HCT116 (cell line): ENCODE measurements around the gene HHAT. TPM values are rescaled to one million over a fixed set of nuclear protein-coding genes. Genes with fewer than 3 reads are reported as not detected.
A peak's percentile ranks its signal among the peaks of the same experiment; 100 is the strongest.

Source experiments
- ATAC-seq: fragments of 200-7000 bp; cut with Tn5 transposase; 2 replicates; pipeline ENCODE4 v1.9.1; 2020; ENCODE audit warnings: mild to moderate bottlenecking, moderate library complexity
- BruUV-seq: library from RNA; stranded (reverse); fragments of 400-500 nt; replicated peaks from 2 replicates; lab custom pipeline; 2021; lab: Mats Ljungman, UMichigan
- CTCF ChIA-PET: fragments of 300-600 bp; sonication (Branson Sonifier 250); formaldehyde crosslinking; loops from one replicate; lab custom pipeline; 2021; ENCODE audit warnings: antibody characterized with exemption; lab: Charles Lee
- POLR2A ChIA-PET: fragments of 300-600, 350-600 bp; sonication (Branson Sonifier 250); formaldehyde crosslinking; loops from one replicate; lab custom pipeline; 2021; ENCODE audit warnings: antibody characterized with exemption; lab: Charles Lee
- RAD21 ChIA-PET, 2 experiments: fragments of 300-600 bp; sonication (Branson Sonifier 250); formaldehyde crosslinking; loops; one replicate each; lab custom pipeline; 2023; ENCODE audit warnings: low total read pairs in 2 of 2; ENCODE audit not compliant: uncharacterized antibody in 2 of 2, unreplicated experiment in 2 of 2, low non-redundant PET in 1 of 2; lab: Charles Lee
- DNase-seq: peaks from one replicate; pipeline ENCODE4 v3.0.0-alpha.2; 2010; ENCODE audit warnings: low read depth, low spot score
- H2AFZ ChIP-seq: fragments of 200-600 bp; shearing (Covaris generic), sonication (generic); 2 replicates; pipeline ENCODE4 v1.6.1; 2017; ENCODE audit warnings: low read depth, mixed run types, mixed read lengths, antibody characterized with exemption, low read length; ENCODE audit not compliant: poor library complexity, severe bottlenecking
- H3K27ac ChIP-seq: 2 replicates; pipeline ENCODE4 v1.5.1; 2012; ENCODE audit warnings: low read depth, low read length
- H3K27me3 ChIP-seq: fragments of 200-600 bp; sonication (generic); 2 replicates; pipeline ENCODE4 v1.6.1; 2016; ENCODE audit warnings: mixed run types, low read length, mixed read lengths; ENCODE audit not compliant: insufficient read depth
- H3K36me3 ChIP-seq, 2 experiments: fragments of 200-500 bp in 1 of 2; fragments of 200-600 bp in 1 of 2; sonication (Bioruptor generic) in 1 of 2; sonication (generic) in 1 of 2; 2 replicates each; pipeline versions ENCODE4 v1.5.1 to v1.6.1; 2014 to 2016; ENCODE audit warnings: low read length in 2 of 2, inconsistent platforms in 1 of 2, mixed read lengths in 1 of 2, mixed run types in 1 of 2; ENCODE audit not compliant: insufficient read depth in 2 of 2, control insufficient read depth in 1 of 2
- H3K4me1 ChIP-seq, 2 experiments: fragments of 200-600 bp in 1 of 2; sonication (generic) in 1 of 2; 2 replicates each; pipeline versions ENCODE4 v1.5.1 to v1.6.1; 2012 to 2017; ENCODE audit warnings: low read length in 2 of 2, inconsistent platforms in 1 of 2, mild to moderate bottlenecking in 1 of 2, mixed read lengths in 1 of 2, mixed run types in 1 of 2, moderate library complexity in 1 of 2; ENCODE audit not compliant: insufficient read depth in 2 of 2, control insufficient read depth in 1 of 2
- H3K4me2 ChIP-seq: fragments of 200-600 bp; sonication (generic); 2 replicates; pipeline ENCODE4 v1.6.1; 2017; ENCODE audit warnings: mixed run types, low read length, mixed read lengths
- H3K4me3 ChIP-seq, 2 experiments: fragments of 200-600 bp in 1 of 2; sonication (generic) in 1 of 2; replicated peaks in 1 of 2; 2 replicates each; pipeline ENCODE4 v1.5.1; 2011 to 2016; ENCODE audit warnings: low read length in 2 of 2, control low read depth in 1 of 2, low read depth in 1 of 2, mild to moderate bottlenecking in 1 of 2, mixed read lengths in 1 of 2, mixed run types in 1 of 2
- H3K79me2 ChIP-seq: fragments of 200-600 bp; sonication (generic); 2 replicates; pipeline ENCODE4 v1.6.1; 2017; ENCODE audit warnings: mild to moderate bottlenecking, mixed run types, low read length, moderate library complexity, mixed read lengths; ENCODE audit not compliant: insufficient read depth
- H3K9ac ChIP-seq: fragments of 200-600 bp; sonication (generic); 2 replicates; pipeline ENCODE4 v1.6.1; 2016; ENCODE audit warnings: low read length, mixed read lengths
- H3K9me2 ChIP-seq: fragments of 200-600 bp; sonication (generic), shearing (Covaris generic); 2 replicates; pipeline ENCODE4 v1.6.1; 2017; ENCODE audit warnings: mixed run types, mild to moderate bottlenecking, moderate library complexity; ENCODE audit not compliant: insufficient read depth
- H3K9me3 ChIP-seq, 2 experiments: fragments of 200-500 bp in 1 of 2; fragments of 200-600 bp in 1 of 2; sonication (Bioruptor generic) in 1 of 2; sonication (generic) in 1 of 2; 2 replicates each; pipeline ENCODE4 v1.6.1; 2014 to 2017; ENCODE audit warnings: low read length in 2 of 2, mixed read lengths in 2 of 2, inconsistent platforms in 1 of 2, low read depth in 1 of 2, mild to moderate bottlenecking in 1 of 2, mixed run types in 1 of 2, moderate library complexity in 1 of 2; ENCODE audit not compliant: control insufficient read depth in 1 of 2, insufficient read depth in 1 of 2
- H4K20me1 ChIP-seq: fragments of 200-600 bp; sonication (generic), shearing (Covaris generic); 2 replicates; pipeline ENCODE4 v1.6.1; 2017; ENCODE audit warnings: mixed run types, mild to moderate bottlenecking, moderate library complexity; ENCODE audit not compliant: insufficient read depth
- ATF3 ChIP-seq: IDR thresholded peaks from 2 replicates; pipeline ENCODE4 v1.6.1; 2012
- CEBPB ChIP-seq: IDR thresholded peaks from 2 replicates; pipeline ENCODE4 v1.6.1; 2012; ENCODE audit warnings: low read depth
- CTCF ChIP-seq, 3 experiments: fragments of 200-600 bp in 1 of 3; sonication (generic) in 1 of 3; IDR thresholded peaks in 2 of 3; conservative IDR thresholded peaks in 1 of 3; 2 replicates each; pipeline ENCODE4 v1.5.1; 2012 to 2017; ENCODE audit warnings: low read depth in 2 of 3, low read length in 2 of 3, antibody characterized with exemption in 1 of 3, borderline replicate concordance in 1 of 3, control low read depth in 1 of 3, mild to moderate bottlenecking in 1 of 3, mixed read lengths in 1 of 3, mixed run types in 1 of 3, moderate library complexity in 1 of 3; ENCODE audit not compliant: insufficient read depth in 1 of 3
- EZH2 ChIP-seq: fragments of 200-600 bp; sonication (generic); IDR thresholded peaks from 2 replicates; pipeline ENCODE4 v1.6.1; 2017; ENCODE audit warnings: antibody characterized with exemption, mixed run types
- FOSL1 ChIP-seq: IDR thresholded peaks from 2 replicates; pipeline ENCODE4 v1.6.1; 2012; ENCODE audit warnings: low read depth
- SIN3A ChIP-seq: IDR thresholded peaks from 2 replicates; pipeline ENCODE4 v1.6.1; 2012; ENCODE audit warnings: low read depth
- intact Hi-C: fragments of 100-400 bp; cut with micrococcal nuclease; formaldehyde crosslinking; loops from 2 replicates; pipeline ENCODE4 v1.10.0; 2022
- total RNA-seq: library from RNA; stranded (reverse); gene quantifications from one replicate; pipeline ENCODE4 v1.2.1, GENCODE V29; 2021; ENCODE audit not compliant: unreplicated experiment

HHAT gene
- total RNA-seq, 1 experiment from 2014 or later = 2.7 TPM

- Histone ChIP-seq H3K27me3 (peaks cover 3% of the 10 kb centered on the region; the same call in 1 of the 2 replicates), H3K27ac (no peak overlapping the region), H3K9ac (no peak overlapping the region), H3K36me3 (no peaks in the 10 kb centered on the region), H3K9me3 (no peaks in the 10 kb centered on the region), H3K9me2 (no peaks in the 10 kb centered on the region), H2AFZ (no peak overlapping the region), H4K20me1 (peaks cover 4% of the 10 kb centered on the region), H3K4me1 (peaks cover 3 to 16% of the 10 kb centered on the region in 2 experiments; a peak in 3 of 4 replicates), H3K79me2 (no peaks in the 10 kb centered on the region), H3K4me3 (no peak overlapping the region), H3K4me2 (peak overlapping the region; percentile 19; the same call in 1 of the 2 replicates)
- POLR2A ChIA-PET = no interaction called here
- DNase-seq = no peak
- peak; percentile 87 for ATAC-seq
- TF ChIP-seq FOSL1 (0 out of 2 replicates have a peak, but pooled peaks have one; percentile 4), EZH2 (no peak)
- BruUV-seq = no TSS peak
- CTCF ChIA-PET = interaction anchor here (1.2 kb wide), 1 partner anchor 538 kb away, joined by 4 read pairs; no protein-coding TSS in a partner anchor
- RAD21 ChIA-PET = no interaction called here
- intact Hi-C loops = no loop called here
Observed at GRCh38 chr1:210597555-210598134, 268.9 kb downstream of the HHAT start.

- Histone ChIP-seq H3K4me2 (peak overlapping the region; percentile 19; the same call in 1 of the 2 replicates), H3K27ac (no peak overlapping the region), H2AFZ (no peak overlapping the region), H3K27me3 (peaks cover 8% of the 10 kb centered on the region; the same call in 1 of the 2 replicates), H3K36me3 (no peaks in the 10 kb centered on the region), H3K4me3 (no peak overlapping the region), H3K9me3 (no peaks in the 10 kb centered on the region), H4K20me1 (peaks cover 3% of the 10 kb centered on the region), H3K4me1 (peaks cover 3 to 16% of the 10 kb centered on the region in 2 experiments; a peak in 3 of 4 replicates), H3K79me2 (no peaks in the 10 kb centered on the region), H3K9me2 (no peaks in the 10 kb centered on the region), H3K9ac (no peak overlapping the region)
- ATAC-seq (peak; percentile 60), DNase-seq (no peak)
- ChIA-PET RAD21 (no interaction called here), POLR2A (no interaction called here), CTCF (interaction anchor here (1.2 kb wide), 1 partner anchor 537 kb away, joined by 4 read pairs; no protein-coding TSS in a partner anchor)
- no TSS peak for BruUV-seq
- TF ChIP-seq CEBPB = peak; percentile 58; the same call in 1 of the 2 replicates
- no peak for TF ChIP-seq CTCF (IDR thresholded peaks at IDR 0.05 in 2 of 3, conservative IDR thresholded peaks at IDR 0.05 in 1 of 3; ENCODE audit: borderline replicate concordance in 1 of 3, insufficient read depth in 1 of 3, low read depth in 2 of 3, low read length in 2 of 3)
- no peak for TF ChIP-seq SIN3A
- TF ChIP-seq ATF3 = 0 out of 2 replicates have a peak, but pooled peaks have one; percentile 28
- intact Hi-C loops = no loop called here
Observed at GRCh38 chr1:210598135-210598652, 269.5 kb downstream of the HHAT start.
